A549 (cell line): Measurements from ENCODE around the gene SSX3.
"Not testable (repeated sequence)": the region's sequence is repeated elsewhere in the genome, so short reads cannot be mapped to it uniquely, and the experiment has no call there.

Source experiments
- FOSL2 ChIP-seq, 2 experiments: fragments of 450-650 bp in 1 of 2; fragments of >200 bp in 1 of 2; sonication (Bioruptor Twin) in 1 of 2; formaldehyde crosslinking; IDR thresholded peaks; 2 replicates each; pipeline versions ENCODE4 v1.5.0 to v1.6.1; 2016 to 2020; ENCODE audit warnings: mild to moderate bottlenecking in 1 of 2, moderate library complexity in 1 of 2
- JUNB ChIP-seq: fragments of >200 bp; sonication (Bioruptor Twin); formaldehyde crosslinking; IDR thresholded peaks from 2 replicates; pipeline ENCODE4 v1.6.1; 2016
- MAZ ChIP-seq: fragments of 150-350 bp; IDR thresholded peaks from 2 replicates; pipeline ENCODE4 v1.6.1; 2014; ENCODE audit warnings: antibody characterized with exemption, low read depth, low read length, borderline replicate concordance
- NFE2L2 ChIP-seq: fragments of 150-350 bp; conservative IDR thresholded peaks from 2 replicates; pipeline ENCODE4 v1.6.1; 2014; ENCODE audit warnings: low read length
- RAD21 ChIP-seq, 2 experiments: fragments of >200 bp in 1 of 2; sonication (Bioruptor Twin) in 1 of 2; formaldehyde crosslinking in 1 of 2; IDR thresholded peaks in 1 of 2; conservative IDR thresholded peaks in 1 of 2; 2 replicates in 1 of 2; 3 replicates in 1 of 2; pipeline ENCODE4 v1.6.1; 2012 to 2018; ENCODE audit warnings: inconsistent platforms in 1 of 2
- ZFP36 ChIP-seq: fragments of 450-650 bp; IDR thresholded peaks from 2 replicates; pipeline ENCODE4 v1.6.1; 2014; ENCODE audit warnings: borderline replicate concordance; ENCODE audit not compliant: partially characterized antibody
- TF ChIP-seq, protein P1 (sequence below): fragments of >200 bp; sonication (Bioruptor Twin); formaldehyde crosslinking; IDR thresholded peaks from 3 replicates; pipeline ENCODE4 v1.5.1; 2016
- TF ChIP-seq, protein P2 (sequence below): fragments of >200 bp; sonication (Bioruptor Twin); formaldehyde crosslinking; IDR thresholded peaks from 3 replicates; pipeline ENCODE4 v1.6.1; 2016
- TF ChIP-seq, protein P3 (sequence below): fragments of 450-650 bp; IDR thresholded peaks from 2 replicates; pipeline ENCODE4 v1.6.1; 2014; ENCODE audit warnings: antibody characterized with exemption
- TF ChIP-seq, protein P4 (sequence below): fragments of 200-600 bp; sonication (generic); IDR thresholded peaks from 2 replicates; pipeline ENCODE4 v1.6.1; 2016; ENCODE audit warnings: antibody characterized with exemption, mild to moderate bottlenecking, moderate library complexity

- not testable (repeated sequence) for TF ChIP-seq FOSL2 (IDR thresholded peaks at IDR 0.05); FOSL2 (CRISPR knock-in tag; IDR thresholded peaks at IDR 0.05); RAD21 (conservative IDR thresholded peaks at IDR 0.05 in 1 of 2, IDR thresholded peaks at IDR 0.05 in 1 of 2); ZFP36; NFE2L2; JUNB; MAZ
- TF ChIP-seq, protein P1, sequence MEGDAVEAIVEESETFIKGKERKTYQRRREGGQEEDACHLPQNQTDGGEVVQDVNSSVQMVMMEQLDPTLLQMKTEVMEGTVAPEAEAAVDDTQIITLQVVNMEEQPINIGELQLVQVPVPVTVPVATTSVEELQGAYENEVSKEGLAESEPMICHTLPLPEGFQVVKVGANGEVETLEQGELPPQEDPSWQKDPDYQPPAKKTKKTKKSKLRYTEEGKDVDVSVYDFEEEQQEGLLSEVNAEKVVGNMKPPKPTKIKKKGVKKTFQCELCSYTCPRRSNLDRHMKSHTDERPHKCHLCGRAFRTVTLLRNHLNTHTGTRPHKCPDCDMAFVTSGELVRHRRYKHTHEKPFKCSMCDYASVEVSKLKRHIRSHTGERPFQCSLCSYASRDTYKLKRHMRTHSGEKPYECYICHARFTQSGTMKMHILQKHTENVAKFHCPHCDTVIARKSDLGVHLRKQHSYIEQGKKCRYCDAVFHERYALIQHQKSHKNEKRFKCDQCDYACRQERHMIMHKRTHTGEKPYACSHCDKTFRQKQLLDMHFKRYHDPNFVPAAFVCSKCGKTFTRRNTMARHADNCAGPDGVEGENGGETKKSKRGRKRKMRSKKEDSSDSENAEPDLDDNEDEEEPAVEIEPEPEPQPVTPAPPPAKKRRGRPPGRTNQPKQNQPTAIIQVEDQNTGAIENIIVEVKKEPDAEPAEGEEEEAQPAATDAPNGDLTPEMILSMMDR, result not testable (repeated sequence)
- TF ChIP-seq, protein P2, sequence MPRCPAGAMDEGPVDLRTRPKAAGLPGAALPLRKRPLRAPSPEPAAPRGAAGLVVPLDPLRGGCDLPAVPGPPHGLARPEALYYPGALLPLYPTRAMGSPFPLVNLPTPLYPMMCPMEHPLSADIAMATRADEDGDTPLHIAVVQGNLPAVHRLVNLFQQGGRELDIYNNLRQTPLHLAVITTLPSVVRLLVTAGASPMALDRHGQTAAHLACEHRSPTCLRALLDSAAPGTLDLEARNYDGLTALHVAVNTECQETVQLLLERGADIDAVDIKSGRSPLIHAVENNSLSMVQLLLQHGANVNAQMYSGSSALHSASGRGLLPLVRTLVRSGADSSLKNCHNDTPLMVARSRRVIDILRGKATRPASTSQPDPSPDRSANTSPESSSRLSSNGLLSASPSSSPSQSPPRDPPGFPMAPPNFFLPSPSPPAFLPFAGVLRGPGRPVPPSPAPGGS, result not testable (repeated sequence)
- TF ChIP-seq, protein P3, sequence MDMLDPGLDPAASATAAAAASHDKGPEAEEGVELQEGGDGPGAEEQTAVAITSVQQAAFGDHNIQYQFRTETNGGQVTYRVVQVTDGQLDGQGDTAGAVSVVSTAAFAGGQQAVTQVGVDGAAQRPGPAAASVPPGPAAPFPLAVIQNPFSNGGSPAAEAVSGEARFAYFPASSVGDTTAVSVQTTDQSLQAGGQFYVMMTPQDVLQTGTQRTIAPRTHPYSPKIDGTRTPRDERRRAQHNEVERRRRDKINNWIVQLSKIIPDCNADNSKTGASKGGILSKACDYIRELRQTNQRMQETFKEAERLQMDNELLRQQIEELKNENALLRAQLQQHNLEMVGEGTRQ, result not testable (repeated sequence)
- TF ChIP-seq, protein P4, sequence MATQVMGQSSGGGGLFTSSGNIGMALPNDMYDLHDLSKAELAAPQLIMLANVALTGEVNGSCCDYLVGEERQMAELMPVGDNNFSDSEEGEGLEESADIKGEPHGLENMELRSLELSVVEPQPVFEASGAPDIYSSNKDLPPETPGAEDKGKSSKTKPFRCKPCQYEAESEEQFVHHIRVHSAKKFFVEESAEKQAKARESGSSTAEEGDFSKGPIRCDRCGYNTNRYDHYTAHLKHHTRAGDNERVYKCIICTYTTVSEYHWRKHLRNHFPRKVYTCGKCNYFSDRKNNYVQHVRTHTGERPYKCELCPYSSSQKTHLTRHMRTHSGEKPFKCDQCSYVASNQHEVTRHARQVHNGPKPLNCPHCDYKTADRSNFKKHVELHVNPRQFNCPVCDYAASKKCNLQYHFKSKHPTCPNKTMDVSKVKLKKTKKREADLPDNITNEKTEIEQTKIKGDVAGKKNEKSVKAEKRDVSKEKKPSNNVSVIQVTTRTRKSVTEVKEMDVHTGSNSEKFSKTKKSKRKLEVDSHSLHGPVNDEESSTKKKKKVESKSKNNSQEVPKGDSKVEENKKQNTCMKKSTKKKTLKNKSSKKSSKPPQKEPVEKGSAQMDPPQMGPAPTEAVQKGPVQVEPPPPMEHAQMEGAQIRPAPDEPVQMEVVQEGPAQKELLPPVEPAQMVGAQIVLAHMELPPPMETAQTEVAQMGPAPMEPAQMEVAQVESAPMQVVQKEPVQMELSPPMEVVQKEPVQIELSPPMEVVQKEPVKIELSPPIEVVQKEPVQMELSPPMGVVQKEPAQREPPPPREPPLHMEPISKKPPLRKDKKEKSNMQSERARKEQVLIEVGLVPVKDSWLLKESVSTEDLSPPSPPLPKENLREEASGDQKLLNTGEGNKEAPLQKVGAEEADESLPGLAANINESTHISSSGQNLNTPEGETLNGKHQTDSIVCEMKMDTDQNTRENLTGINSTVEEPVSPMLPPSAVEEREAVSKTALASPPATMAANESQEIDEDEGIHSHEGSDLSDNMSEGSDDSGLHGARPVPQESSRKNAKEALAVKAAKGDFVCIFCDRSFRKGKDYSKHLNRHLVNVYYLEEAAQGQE, result not testable (repeated sequence)
These were observed 26.7 kb upstream of the SSX3 start, which contains the start of gene SSX4 for GRCh38 chrX:48383239-48383638.
